GM19438 (cell line): ENCODE results near the gene POU6F1.

Experiments used
- ATAC-seq: cut with Tn5 transposase; IDR thresholded peaks from one replicate; pipeline ENCODE4 v1.9.1; 2021; ENCODE audit warnings: low read depth; ENCODE audit not compliant: unreplicated experiment

The POU6F1 gene

GRCh38 chr12:51172515-51173431 is 45.1 kb downstream of the POU6F1 start, which contains the start of gene TFCP2:
TSS of gene TFCP2 (minus strand) at chr12:51173135. CDS start at chr12:51172422, 713 bp downstream.
- peak; percentile 89 for ATAC-seq

- peak; percentile 18 for ATAC-seq
These were observed 45.9 kb downstream of the POU6F1 start for GRCh38 chr12:51171884-51172514.

- ATAC-seq, result no peak
These were observed 54.1 kb downstream of the POU6F1 start for GRCh38 chr12:51163795-51164194.

GRCh38 chr12:51162217-51162616 is 55.6 kb downstream of the POU6F1 start:
- ATAC-seq, result no peak

- ATAC-seq, result no peak
These were observed 56.9 kb downstream of the POU6F1 start for GRCh38 chr12:51160814-51161459.

- no peak for ATAC-seq
These were observed 61.6 kb downstream of the POU6F1 start for GRCh38 chr12:51156245-51156765.

GRCh38 chr12:51152953-51153352 is 64.9 kb downstream of the POU6F1 start:
- ATAC-seq, result no peak

GRCh38 chr12:51150777-51151176 is 67.1 kb downstream of the POU6F1 start:
- ATAC-seq, result no peak

- ATAC-seq, result no peak
These were observed 70.6 kb downstream of the POU6F1 start for GRCh38 chr12:51147309-51147708.

- ATAC-seq, result no peak
These were observed 78.5 kb downstream of the POU6F1 start for GRCh38 chr12:51139292-51139844.
